ENCODE data around the gene MAN2A2.
"Not testable (repeated sequence)": the region's sequence is repeated elsewhere in the genome, so short reads cannot be mapped to it uniquely, and the experiment has no call there.

MAN2A2 gene

DNA sequence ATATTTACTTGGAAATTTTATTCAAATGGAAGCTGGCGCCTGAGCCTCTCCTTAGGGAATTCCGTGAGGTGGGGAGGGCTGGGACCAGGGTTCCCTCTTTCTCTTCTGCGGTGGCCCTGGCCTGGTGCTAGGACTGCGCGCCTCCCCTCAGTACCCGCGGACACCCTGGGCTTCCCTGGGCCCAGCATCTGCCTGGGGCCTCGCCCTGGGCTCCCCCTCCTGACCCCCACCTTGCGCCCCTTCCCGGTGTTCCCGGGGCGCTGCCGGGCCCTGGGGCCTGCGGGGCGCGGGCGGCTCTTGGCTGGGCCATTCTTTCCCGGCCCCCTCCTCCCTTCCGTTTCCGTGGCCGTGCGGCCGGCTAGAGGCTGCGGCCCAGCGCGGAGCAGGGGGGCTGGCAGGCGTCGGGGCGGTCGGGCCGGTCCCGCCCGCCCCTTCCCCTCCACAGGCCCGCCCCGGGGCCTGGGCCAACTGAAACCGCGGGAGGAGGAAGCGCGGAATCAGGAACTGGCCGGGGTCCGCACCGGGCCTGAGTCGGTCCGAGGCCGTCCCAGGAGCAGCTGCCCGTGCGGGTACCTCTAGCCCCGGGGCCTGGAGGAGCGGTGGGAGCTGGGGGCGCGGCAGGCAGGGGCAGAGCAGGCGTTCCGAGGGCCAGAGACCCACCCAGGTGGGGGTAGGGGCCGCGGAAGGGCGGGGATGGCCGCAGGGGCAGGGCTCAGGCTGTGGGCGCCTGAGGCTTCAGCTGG is 19.0 kb upstream of the MAN2A2 start, which contains the start of gene FES:
TSS of gene FES (plus strand) at position 529 of the 743 bp plus-strand sequence. CDS start 542 bp downstream, outside the sequence.
- DNase-seq (ENCODE audit: low read depth in 2 of 3, low spot score in 1 of 3) = no peak

- DNase-seq (ENCODE audit: low read depth in 2 of 3, low spot score in 1 of 3) = no peak
Measured at GRCh38 chr15:90884719-90885431, 18.2 kb upstream of the MAN2A2 start.

- DNase-seq (ENCODE audit: low read depth in 2 of 3, low spot score in 1 of 3) = peak; percentile 58 to 79 (median 75)
Measured at GRCh38 chr15:90885432-90886290, 17.4 kb upstream of the MAN2A2 start.

GRCh38 chr15:90886291-90886614 is 16.8 kb upstream of the MAN2A2 start:
- no peak for DNase-seq (ENCODE audit: low read depth in 2 of 3, low spot score in 1 of 3)

DNA sequence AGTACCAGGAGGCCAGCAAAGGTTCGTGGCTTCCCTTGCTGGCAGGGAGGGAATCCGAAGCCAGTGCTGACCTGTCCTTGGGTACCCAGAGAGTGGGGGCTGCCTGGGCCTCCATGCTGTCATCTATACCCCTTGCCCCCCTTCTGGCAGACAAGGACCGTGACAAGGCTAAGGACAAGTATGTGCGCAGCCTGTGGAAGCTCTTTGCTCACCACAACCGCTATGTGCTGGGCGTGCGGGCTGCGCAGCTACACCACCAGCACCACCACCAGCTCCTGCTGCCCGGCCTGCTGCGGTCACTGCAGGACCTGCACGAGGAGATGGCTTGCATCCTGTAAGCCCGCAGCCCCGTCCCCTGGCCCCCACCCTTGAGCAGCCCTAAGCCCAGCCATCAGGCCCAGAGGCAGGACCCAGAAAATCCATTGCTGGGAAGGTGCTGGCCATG is 16.0 kb upstream of the MAN2A2 start:
- DNase-seq (ENCODE audit: low read depth in 2 of 3, low spot score in 1 of 3) = no peak

DNA sequence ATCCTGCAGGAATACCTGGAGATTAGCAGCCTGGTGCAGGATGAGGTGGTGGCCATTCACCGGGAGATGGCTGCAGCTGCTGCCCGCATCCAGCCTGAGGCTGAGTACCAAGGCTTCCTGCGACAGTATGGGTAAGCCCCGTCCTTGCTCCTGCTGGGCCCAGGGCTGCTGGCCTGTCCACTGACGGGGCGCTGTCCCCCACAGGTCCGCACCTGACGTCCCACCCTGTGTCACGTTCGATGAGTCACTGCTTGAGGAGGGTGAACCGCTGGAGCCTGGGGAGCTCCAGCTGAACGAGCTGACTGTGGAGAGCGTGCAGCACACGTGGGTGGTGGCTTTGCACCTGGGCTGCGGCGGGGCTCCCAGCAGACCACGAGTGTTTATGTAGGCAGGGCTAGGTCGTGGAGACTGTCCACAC is 13.8 kb upstream of the MAN2A2 start:
- no peak for DNase-seq (ENCODE audit: low read depth in 2 of 3, low spot score in 1 of 3)

DNA sequence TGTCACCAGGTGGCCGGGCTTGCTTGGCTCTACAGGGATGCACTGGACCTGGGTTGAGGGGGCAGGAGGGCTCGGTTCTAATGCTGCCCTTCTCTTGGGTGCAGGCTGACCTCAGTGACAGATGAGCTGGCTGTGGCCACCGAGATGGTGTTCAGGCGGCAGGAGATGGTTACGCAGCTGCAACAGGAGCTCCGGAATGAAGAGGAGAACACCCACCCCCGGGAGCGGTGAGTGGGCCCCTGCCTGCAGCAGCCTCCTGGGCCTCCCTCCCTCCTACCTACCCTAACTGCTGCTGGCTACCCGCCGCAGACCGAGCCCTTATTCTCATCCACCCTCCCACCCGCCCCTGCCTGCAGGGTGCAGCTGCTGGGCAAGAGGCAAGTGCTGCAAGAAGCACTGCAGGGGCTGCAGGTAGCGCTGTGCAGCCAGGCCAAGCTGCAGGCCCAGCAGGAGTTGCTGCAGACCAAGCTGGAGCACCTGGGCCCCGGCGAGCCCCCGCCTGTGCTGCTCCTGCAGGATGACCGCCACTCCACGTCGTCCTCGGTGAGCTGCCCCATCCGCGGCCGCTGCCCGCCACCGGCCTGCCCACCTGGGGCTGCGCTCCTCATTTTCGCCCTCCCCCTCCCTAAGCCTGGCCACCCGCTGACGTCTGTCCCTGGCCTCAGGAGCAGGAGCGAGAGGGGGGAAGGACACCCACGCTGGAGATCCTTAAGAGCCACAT is 13.2 kb upstream of the MAN2A2 start:
- DNase-seq (ENCODE audit: low read depth in 2 of 3, low spot score in 1 of 3) = no peak

GRCh38 chr15:90890839-90891238 is 12.3 kb upstream of the MAN2A2 start:
- no peak for DNase-seq (ENCODE audit: low read depth in 2 of 3, low spot score in 1 of 3)

GRCh38 chr15:90891346-90891949 is 11.7 kb upstream of the MAN2A2 start:
- no peak for DNase-seq (ENCODE audit: low read depth in 2 of 3, low spot score in 1 of 3)

GRCh38 chr15:90892023-90892422 is 11.1 kb upstream of the MAN2A2 start:
- no peak for DNase-seq (ENCODE audit: low read depth in 2 of 3, low spot score in 1 of 3)

DNA sequence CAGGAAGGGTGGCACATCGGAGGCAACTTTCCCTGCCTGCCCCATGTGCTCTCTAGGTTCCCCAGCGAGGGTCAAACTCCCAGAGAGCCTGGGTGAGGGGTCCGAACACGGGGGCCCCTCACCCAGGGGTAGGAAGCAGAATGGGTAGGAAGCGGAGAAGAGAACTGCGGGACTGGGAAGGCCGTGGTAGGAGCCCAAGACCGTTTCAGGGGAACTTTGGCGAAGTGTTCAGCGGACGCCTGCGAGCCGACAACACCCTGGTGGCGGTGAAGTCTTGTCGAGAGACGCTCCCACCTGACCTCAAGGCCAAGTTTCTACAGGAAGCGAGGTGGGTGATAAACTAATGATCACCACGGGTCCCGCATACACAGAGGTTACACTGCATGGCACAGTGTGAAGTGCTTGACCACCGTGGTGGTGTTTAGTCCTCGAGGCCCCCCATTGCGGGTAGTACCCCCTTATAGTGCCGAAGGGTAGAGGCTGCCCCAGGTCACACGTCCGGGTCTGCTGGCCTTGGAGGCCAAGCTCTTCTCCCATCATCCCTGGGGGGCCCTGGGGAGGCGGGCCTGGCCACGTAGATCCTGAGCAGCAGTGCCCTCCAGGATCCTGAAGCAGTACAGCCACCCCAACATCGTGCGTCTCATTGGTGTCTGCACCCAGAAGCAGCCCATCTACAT is 10.5 kb upstream of the MAN2A2 start:
- DNase-seq (ENCODE audit: low read depth in 2 of 3, low spot score in 1 of 3) = no peak

DNA sequence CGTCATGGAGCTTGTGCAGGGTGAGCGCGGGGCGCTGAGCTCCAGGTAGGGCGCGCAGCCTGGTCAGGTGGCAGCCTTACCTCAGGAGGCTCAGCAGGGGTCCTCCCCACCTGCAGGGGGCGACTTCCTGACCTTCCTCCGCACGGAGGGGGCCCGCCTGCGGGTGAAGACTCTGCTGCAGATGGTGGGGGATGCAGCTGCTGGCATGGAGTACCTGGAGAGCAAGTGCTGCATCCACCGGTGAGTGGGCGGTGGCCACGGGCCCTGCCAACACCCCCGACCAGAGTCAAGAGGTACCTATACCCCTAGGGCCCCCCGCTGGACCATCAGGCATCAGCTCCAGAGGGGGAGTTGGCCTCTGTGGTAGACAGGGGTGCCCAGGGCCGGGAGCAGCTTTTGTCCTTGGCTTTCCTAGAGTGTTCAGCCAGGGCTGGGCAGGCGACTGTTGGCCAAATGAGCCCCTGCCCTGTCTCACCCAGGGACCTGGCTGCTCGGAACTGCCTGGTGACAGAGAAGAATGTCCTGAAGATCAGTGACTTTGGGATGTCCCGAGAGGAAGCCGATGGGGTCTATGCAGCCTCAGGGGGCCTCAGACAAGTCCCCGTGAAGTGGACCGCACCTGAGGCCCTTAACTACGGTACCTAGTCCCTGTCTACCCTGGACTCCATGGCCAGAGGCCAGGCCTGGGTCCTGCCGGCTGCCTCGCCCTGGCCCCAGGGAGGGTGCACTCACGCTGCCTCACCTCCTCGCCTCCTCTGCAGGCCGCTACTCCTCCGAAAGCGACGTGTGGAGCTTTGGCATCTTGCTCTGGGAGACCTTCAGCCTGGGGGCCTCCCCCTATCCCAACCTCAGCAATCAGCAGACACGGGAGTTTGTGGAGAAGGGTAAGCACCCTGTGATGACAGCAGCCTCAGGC is 9.7 kb upstream of the MAN2A2 start:
- DNase-seq (ENCODE audit: low read depth in 2 of 3, low spot score in 1 of 3) = no peak

DNA sequence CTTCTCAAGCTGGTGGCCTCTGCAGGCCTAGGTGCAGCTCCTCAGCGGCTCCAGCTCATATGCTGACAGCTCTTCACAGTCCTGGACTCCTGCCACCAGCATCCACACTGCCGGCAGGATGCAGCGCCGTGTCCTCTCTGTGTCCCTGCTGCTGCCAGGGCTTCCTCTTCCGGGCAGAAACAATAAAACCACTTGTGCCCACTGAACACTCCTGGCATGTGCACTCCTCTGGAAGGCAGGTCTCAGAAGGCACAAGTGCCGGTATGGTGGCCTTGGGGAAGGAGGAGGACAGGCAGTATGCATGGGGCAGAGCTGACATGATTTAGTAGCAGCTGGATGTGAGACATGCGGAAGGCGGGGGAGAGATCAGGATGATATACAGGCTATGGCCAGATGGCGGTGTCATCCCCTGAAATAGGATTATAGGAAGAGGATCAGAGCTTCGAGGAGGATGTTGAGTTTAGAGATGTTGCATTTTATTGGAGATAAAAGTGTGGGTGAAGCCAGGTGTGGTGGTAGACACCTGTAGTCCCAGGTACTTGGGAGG is 7.5 kb upstream of the MAN2A2 start:
- no peak for DNase-seq (ENCODE audit: low read depth in 2 of 3, low spot score in 1 of 3)

DNA sequence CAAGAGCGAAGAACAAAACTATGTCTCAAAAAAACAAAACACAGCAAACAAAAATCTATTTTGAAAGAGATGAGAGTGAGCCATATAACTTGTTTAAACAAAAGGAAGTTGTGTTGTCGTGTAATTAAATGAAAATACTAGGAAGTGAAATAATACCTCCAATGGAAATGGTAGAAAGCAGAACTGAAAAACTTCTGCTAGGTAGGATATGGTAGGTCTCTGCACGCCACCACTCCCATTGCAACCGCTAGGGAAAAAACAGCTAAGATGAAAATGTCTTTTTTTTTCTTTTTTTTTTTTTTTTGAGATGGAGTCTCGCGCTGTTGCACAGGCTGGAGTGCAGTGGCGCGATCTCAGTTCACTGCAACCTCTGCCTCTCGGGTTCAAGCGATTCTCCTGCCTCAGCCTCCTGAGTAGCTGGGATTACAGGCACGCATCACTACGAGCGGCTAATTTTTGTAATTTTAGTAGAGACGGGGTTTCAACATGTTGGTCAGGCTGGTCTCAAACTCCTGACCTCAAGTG is 5.9 kb upstream of the MAN2A2 start:
- DNase-seq (ENCODE audit: low read depth in 2 of 3, low spot score in 1 of 3) = not testable (repeated sequence)

GRCh38 chr15:90901175-90902039 is 1.7 kb upstream of the MAN2A2 start:
- DNase-seq (ENCODE audit: low read depth in 2 of 3, low spot score in 1 of 3) = no peak

DNA sequence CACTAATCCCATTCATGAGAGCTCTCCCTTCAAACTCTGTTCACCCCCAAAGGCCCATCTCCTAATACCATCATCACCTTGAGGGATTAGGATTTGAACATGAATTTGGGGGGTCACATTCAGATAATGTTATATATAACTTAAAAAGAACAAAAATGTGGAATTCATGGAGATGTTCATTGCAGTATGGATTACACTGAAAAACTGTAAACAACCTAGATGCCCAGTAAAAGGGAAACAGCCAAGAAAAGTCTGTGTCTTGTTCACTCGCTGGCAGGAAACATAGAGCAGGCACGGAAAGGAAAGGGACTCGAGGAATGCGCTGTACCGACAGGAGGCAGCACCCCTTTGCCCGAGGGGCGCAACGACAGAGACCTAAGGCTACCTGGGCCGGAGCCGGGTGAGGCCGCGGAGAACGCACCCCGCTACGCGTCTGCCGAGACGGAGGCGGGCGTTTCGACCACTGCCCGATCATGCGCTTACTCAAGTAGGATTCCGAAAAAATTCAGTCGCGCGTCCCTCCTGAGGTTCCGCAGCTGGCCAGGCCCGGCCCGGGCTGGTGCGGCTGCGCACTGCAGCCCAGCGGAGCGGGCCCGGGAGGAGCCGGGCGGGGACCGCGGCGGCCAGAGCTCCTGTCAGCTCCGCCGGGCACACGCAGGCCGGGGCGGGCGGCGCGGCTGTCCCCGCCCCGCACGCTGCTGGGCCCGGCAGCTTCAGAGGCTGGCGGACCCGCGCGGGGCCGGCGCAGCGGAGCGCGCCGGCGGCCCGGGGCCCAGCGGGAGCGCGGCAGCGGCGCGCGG is 862 bp upstream of the MAN2A2 start:
- DNase-seq (ENCODE audit: low read depth in 2 of 3, low spot score in 1 of 3) = peak; percentile 56 to 63 (median 58)
